Transverse colon (tissue), 4 donors: ENCODE results near the gene LRP1B.

Source experiments
- CTCF ChIP-seq, 5 experiments: fragments of 200-600 bp in 3 of 5; fragments of 450-650 bp in 2 of 5; sonication (generic) in 3 of 5; IDR thresholded peaks; 1 replicate in 2 of 5; 2 replicates in 3 of 5; pipeline ENCODE4 v1.5.1; 2016 to 2017; ENCODE audit warnings: antibody characterized with exemption in 5 of 5, inconsistent platforms in 3 of 5, mild to moderate bottlenecking in 2 of 5, moderate library complexity in 1 of 5
- POLR2AphosphoS5 ChIP-seq, 3 donors: sonication (generic); formaldehyde crosslinking; IDR thresholded peaks; one replicate each; pipeline ENCODE4 v1.6.1; 2016; ENCODE audit warnings: antibody characterized with exemption in 3 of 3

DNA sequence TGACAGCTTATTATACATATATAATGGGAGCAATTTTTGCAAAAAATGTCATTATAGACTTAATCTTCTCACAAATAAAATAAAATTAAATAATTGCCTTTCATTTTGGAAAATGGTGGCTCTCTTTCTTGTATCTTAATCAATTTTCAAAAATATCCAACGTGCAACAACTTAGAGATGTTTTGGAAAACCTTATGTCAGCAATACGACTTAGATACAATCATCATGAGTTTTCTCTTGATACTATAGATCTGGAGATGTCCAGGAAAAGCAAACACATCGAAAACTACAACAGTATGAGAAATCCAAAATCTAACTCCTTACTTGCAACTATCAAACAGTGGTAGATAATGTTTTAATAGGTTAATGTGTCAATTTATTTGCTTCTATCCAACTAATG lies 1529.0 kb downstream of the LRP1B start:
- TF ChIP-seq CTCF (IDR thresholded peaks at IDR 0.05) (no peak), POLR2AphosphoS5 (IDR thresholded peaks at IDR 0.05) (no peak)
